ENCODE measurements around the gene FOXA2. TPM values are rescaled to one million over a fixed set of nuclear protein-coding genes. Genes with fewer than 3 reads are reported as not detected.

FOXA2 gene
- total RNA-seq, 1 donor from 2014 or later, result not detected

DNA sequence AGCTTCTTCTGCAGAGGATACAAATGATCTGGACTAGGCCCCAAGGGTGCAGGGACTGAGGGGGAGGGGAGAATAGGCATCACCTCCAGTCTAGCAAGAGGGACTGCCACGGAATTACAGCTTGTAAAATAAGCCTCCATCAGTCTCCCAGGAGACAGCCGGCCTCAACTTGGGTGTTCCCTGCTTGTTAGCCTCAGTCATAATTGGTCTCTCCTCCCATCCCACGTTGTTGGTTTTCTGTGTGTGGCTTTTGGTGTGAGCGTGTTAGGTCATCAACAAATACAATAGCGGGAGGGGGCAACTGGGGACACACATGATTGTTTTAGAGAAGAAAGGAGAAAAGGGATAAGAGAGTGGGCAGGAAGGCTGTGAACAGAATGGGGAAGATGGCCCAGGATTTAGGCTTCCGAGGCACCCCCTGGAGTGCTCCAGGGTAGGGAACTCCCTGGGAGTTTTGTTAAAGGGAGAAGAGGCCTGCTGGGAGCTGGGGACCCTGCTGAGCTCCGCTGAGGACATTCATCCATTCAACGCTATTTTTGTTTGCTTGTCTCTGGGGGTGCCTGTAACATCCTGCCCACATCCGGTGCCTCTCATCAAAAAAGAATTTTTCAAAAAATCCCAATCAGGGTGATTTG lies 9.2 kb downstream of the FOXA2 start:
- no peak for DNase-seq (ENCODE audit: low spot score in 2 of 2, unreplicated experiment in 2 of 2)
- Mint-ChIP-seq H3K27me3 (ENCODE audit: low read depth) (peaks cover 98% of the 10 kb centered on the region), H3K4me3 (no peak overlapping the region), H3K36me3 (no peaks in the 10 kb centered on the region), H3K27ac (no peak overlapping the region), H3K4me1 (peaks cover 9% of the 10 kb centered on the region), H3K9me3 (no peaks in the 10 kb centered on the region)
- TF ChIP-seq, protein P1, sequence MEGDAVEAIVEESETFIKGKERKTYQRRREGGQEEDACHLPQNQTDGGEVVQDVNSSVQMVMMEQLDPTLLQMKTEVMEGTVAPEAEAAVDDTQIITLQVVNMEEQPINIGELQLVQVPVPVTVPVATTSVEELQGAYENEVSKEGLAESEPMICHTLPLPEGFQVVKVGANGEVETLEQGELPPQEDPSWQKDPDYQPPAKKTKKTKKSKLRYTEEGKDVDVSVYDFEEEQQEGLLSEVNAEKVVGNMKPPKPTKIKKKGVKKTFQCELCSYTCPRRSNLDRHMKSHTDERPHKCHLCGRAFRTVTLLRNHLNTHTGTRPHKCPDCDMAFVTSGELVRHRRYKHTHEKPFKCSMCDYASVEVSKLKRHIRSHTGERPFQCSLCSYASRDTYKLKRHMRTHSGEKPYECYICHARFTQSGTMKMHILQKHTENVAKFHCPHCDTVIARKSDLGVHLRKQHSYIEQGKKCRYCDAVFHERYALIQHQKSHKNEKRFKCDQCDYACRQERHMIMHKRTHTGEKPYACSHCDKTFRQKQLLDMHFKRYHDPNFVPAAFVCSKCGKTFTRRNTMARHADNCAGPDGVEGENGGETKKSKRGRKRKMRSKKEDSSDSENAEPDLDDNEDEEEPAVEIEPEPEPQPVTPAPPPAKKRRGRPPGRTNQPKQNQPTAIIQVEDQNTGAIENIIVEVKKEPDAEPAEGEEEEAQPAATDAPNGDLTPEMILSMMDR (IDR thresholded peaks at IDR 0.05; ENCODE audit: unreplicated experiment), result no peak

GRCh38 chr20:22574545-22575086 lies 9.8 kb downstream of the FOXA2 start:
- Mint-ChIP-seq H3K4me3 (no peak overlapping the region), H3K27ac (no peak overlapping the region), H3K36me3 (no peaks in the 10 kb centered on the region), H3K4me1 (peaks cover 9% of the 10 kb centered on the region), H3K9me3 (no peaks in the 10 kb centered on the region), H3K27me3 (ENCODE audit: low read depth) (peaks cover 98% of the 10 kb centered on the region)
- TF ChIP-seq, protein P1 (IDR thresholded peaks at IDR 0.05; ENCODE audit: unreplicated experiment), result no peak
- no peak for DNase-seq (ENCODE audit: low spot score in 2 of 2, unreplicated experiment in 2 of 2)

DNA sequence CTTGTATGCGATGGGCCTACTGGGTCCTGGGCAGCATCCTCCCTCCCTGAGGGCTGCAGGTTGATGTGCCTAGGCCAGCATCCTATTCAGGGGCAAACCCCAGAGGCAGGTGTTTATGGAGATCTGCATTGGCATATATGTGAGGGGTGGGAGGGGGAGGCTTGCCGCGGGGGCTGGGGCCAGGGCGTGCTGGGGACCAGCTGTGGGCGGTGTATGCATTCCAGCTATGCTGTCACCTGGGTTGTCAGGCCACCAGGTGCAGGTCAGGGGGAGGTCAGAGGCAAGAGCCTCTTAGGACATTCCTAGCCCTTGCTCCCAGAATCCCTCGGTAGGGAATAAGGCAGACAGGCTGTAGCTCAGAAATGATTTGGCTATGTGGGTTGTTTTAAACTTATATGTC lies 11.9 kb downstream of the FOXA2 start:
- H3K27ac Mint-ChIP-seq, result no peak overlapping the region
- peaks cover 98% of the 10 kb centered on the region for H3K27me3 Mint-ChIP-seq (ENCODE audit: low read depth)
- DNase-seq (ENCODE audit: low spot score in 2 of 2, unreplicated experiment in 2 of 2), result no peak
- H3K4me3 Mint-ChIP-seq, result no peak overlapping the region
- TF ChIP-seq, protein P1 (IDR thresholded peaks at IDR 0.05; ENCODE audit: unreplicated experiment), result no peak
- no peaks in the 10 kb centered on the region for H3K9me3 Mint-ChIP-seq
- H3K4me1 Mint-ChIP-seq, result no peaks in the 10 kb centered on the region
- no peaks in the 10 kb centered on the region for H3K36me3 Mint-ChIP-seq

GRCh38 chr20:22572023-22572422 lies 12.3 kb downstream of the FOXA2 start:
- Mint-ChIP-seq H3K27me3 (ENCODE audit: low read depth) (peaks cover 98% of the 10 kb centered on the region), H3K9me3 (no peaks in the 10 kb centered on the region), H3K27ac (no peak overlapping the region), H3K4me1 (no peaks in the 10 kb centered on the region), H3K36me3 (no peaks in the 10 kb centered on the region), H3K4me3 (no peak overlapping the region)
- DNase-seq (ENCODE audit: low spot score in 2 of 2, unreplicated experiment in 2 of 2), result no peak
- TF ChIP-seq, protein P1 (IDR thresholded peaks at IDR 0.05; ENCODE audit: unreplicated experiment), result no peak

GRCh38 chr20:22569353-22569752 lies 15.0 kb downstream of the FOXA2 start:
- Mint-ChIP-seq H3K36me3 (no peaks in the 10 kb centered on the region), H3K4me1 (no peaks in the 10 kb centered on the region), H3K27ac (no peak overlapping the region), H3K9me3 (no peaks in the 10 kb centered on the region), H3K4me3 (no peak overlapping the region), H3K27me3 (ENCODE audit: low read depth) (peaks cover 98% of the 10 kb centered on the region)
- no peak for DNase-seq (ENCODE audit: low spot score in 2 of 2, unreplicated experiment in 2 of 2)
- TF ChIP-seq, protein P1 (IDR thresholded peaks at IDR 0.05; ENCODE audit: unreplicated experiment), result no peak

Measured in mesothelial cell of epicardium (in vitro differentiated cells).